ENCODE measurements around the gene MUCL3.

- no peak for TF ChIP-seq CTCF (IDR thresholded peaks at IDR 0.05)
- no peak for TF ChIP-seq POLR2A (IDR thresholded peaks at IDR 0.05)
These were observed 30.2 kb downstream of the MUCL3 start for GRCh38 chr6:30970946-30971345.
